HCT116 (cell line): ENCODE data around the gene ROS1. TPM values are rescaled to one million over a fixed set of nuclear protein-coding genes. Genes with fewer than 3 reads are reported as not detected.

Source experiments
- ATAC-seq: fragments of 200-7000 bp; cut with Tn5 transposase; 2 replicates; pipeline ENCODE4 v1.9.1; 2020; ENCODE audit warnings: mild to moderate bottlenecking, moderate library complexity
- BruUV-seq: library from RNA; stranded (reverse); fragments of 400-500 nt; replicated peaks from 2 replicates; lab custom pipeline; 2021; lab: Mats Ljungman, UMichigan
- CTCF ChIA-PET: fragments of 300-600 bp; sonication (Branson Sonifier 250); formaldehyde crosslinking; loops from one replicate; lab custom pipeline; 2021; ENCODE audit warnings: antibody characterized with exemption; lab: Charles Lee
- POLR2A ChIA-PET: fragments of 300-600, 350-600 bp; sonication (Branson Sonifier 250); formaldehyde crosslinking; loops from one replicate; lab custom pipeline; 2021; ENCODE audit warnings: antibody characterized with exemption; lab: Charles Lee
- RAD21 ChIA-PET, 2 experiments: fragments of 300-600 bp; sonication (Branson Sonifier 250); formaldehyde crosslinking; loops; one replicate each; lab custom pipeline; 2023; ENCODE audit warnings: low total read pairs in 2 of 2; ENCODE audit not compliant: uncharacterized antibody in 2 of 2, unreplicated experiment in 2 of 2, low non-redundant PET in 1 of 2; lab: Charles Lee
- DNase-seq: peaks from one replicate; pipeline ENCODE4 v3.0.0-alpha.2; 2010; ENCODE audit warnings: low read depth, low spot score
- H2AFZ ChIP-seq: fragments of 200-600 bp; shearing (Covaris generic), sonication (generic); 2 replicates; pipeline ENCODE4 v1.6.1; 2017; ENCODE audit warnings: low read depth, mixed run types, mixed read lengths, antibody characterized with exemption, low read length; ENCODE audit not compliant: poor library complexity, severe bottlenecking
- H3K27ac ChIP-seq: 2 replicates; pipeline ENCODE4 v1.5.1; 2012; ENCODE audit warnings: low read depth, low read length
- H3K27me3 ChIP-seq: fragments of 200-600 bp; sonication (generic); 2 replicates; pipeline ENCODE4 v1.6.1; 2016; ENCODE audit warnings: mixed run types, low read length, mixed read lengths; ENCODE audit not compliant: insufficient read depth
- H3K36me3 ChIP-seq, 2 experiments: fragments of 200-500 bp in 1 of 2; fragments of 200-600 bp in 1 of 2; sonication (Bioruptor generic) in 1 of 2; sonication (generic) in 1 of 2; 2 replicates each; pipeline versions ENCODE4 v1.5.1 to v1.6.1; 2014 to 2016; ENCODE audit warnings: low read length in 2 of 2, inconsistent platforms in 1 of 2, mixed read lengths in 1 of 2, mixed run types in 1 of 2; ENCODE audit not compliant: insufficient read depth in 2 of 2, control insufficient read depth in 1 of 2
- H3K4me1 ChIP-seq, 2 experiments: fragments of 200-600 bp in 1 of 2; sonication (generic) in 1 of 2; 2 replicates each; pipeline versions ENCODE4 v1.5.1 to v1.6.1; 2012 to 2017; ENCODE audit warnings: low read length in 2 of 2, inconsistent platforms in 1 of 2, mild to moderate bottlenecking in 1 of 2, mixed read lengths in 1 of 2, mixed run types in 1 of 2, moderate library complexity in 1 of 2; ENCODE audit not compliant: insufficient read depth in 2 of 2, control insufficient read depth in 1 of 2
- H3K4me2 ChIP-seq: fragments of 200-600 bp; sonication (generic); 2 replicates; pipeline ENCODE4 v1.6.1; 2017; ENCODE audit warnings: mixed run types, low read length, mixed read lengths
- H3K4me3 ChIP-seq, 2 experiments: fragments of 200-600 bp in 1 of 2; sonication (generic) in 1 of 2; replicated peaks in 1 of 2; 2 replicates each; pipeline ENCODE4 v1.5.1; 2011 to 2016; ENCODE audit warnings: low read length in 2 of 2, control low read depth in 1 of 2, low read depth in 1 of 2, mild to moderate bottlenecking in 1 of 2, mixed read lengths in 1 of 2, mixed run types in 1 of 2
- H3K79me2 ChIP-seq: fragments of 200-600 bp; sonication (generic); 2 replicates; pipeline ENCODE4 v1.6.1; 2017; ENCODE audit warnings: mild to moderate bottlenecking, mixed run types, low read length, moderate library complexity, mixed read lengths; ENCODE audit not compliant: insufficient read depth
- H3K9ac ChIP-seq: fragments of 200-600 bp; sonication (generic); 2 replicates; pipeline ENCODE4 v1.6.1; 2016; ENCODE audit warnings: low read length, mixed read lengths
- H3K9me2 ChIP-seq: fragments of 200-600 bp; sonication (generic), shearing (Covaris generic); 2 replicates; pipeline ENCODE4 v1.6.1; 2017; ENCODE audit warnings: mixed run types, mild to moderate bottlenecking, moderate library complexity; ENCODE audit not compliant: insufficient read depth
- H3K9me3 ChIP-seq, 2 experiments: fragments of 200-500 bp in 1 of 2; fragments of 200-600 bp in 1 of 2; sonication (Bioruptor generic) in 1 of 2; sonication (generic) in 1 of 2; 2 replicates each; pipeline ENCODE4 v1.6.1; 2014 to 2017; ENCODE audit warnings: low read length in 2 of 2, mixed read lengths in 2 of 2, inconsistent platforms in 1 of 2, low read depth in 1 of 2, mild to moderate bottlenecking in 1 of 2, mixed run types in 1 of 2, moderate library complexity in 1 of 2; ENCODE audit not compliant: control insufficient read depth in 1 of 2, insufficient read depth in 1 of 2
- H4K20me1 ChIP-seq: fragments of 200-600 bp; sonication (generic), shearing (Covaris generic); 2 replicates; pipeline ENCODE4 v1.6.1; 2017; ENCODE audit warnings: mixed run types, mild to moderate bottlenecking, moderate library complexity; ENCODE audit not compliant: insufficient read depth
- CEBPB ChIP-seq: IDR thresholded peaks from 2 replicates; pipeline ENCODE4 v1.6.1; 2012; ENCODE audit warnings: low read depth
- POLR2A ChIP-seq: IDR thresholded peaks from 2 replicates; pipeline ENCODE4 v1.7.0; 2011; ENCODE audit warnings: borderline replicate concordance; ENCODE audit not compliant: insufficient read depth, insufficient read length; ENCODE audit errors: extremely low read depth
- RAD21 ChIP-seq: IDR thresholded peaks from 2 replicates; pipeline ENCODE4 v1.6.1; 2012; ENCODE audit warnings: low read depth, mild to moderate bottlenecking
- TCF7L2 ChIP-seq: IDR thresholded peaks from 2 replicates; pipeline ENCODE4 v1.7.0; 2011; ENCODE audit warnings: borderline replicate concordance, inconsistent platforms; ENCODE audit not compliant: insufficient read depth, insufficient read length; ENCODE audit errors: extremely low read depth
- YY1 ChIP-seq: IDR thresholded peaks from 2 replicates; pipeline ENCODE4 v1.6.1; 2011; ENCODE audit warnings: low read length, low read depth, moderate library complexity, mild to moderate bottlenecking; ENCODE audit not compliant: insufficient replicate concordance; ENCODE audit errors: extremely low read depth
- intact Hi-C: fragments of 100-400 bp; cut with micrococcal nuclease; formaldehyde crosslinking; loops from 2 replicates; pipeline ENCODE4 v1.10.0; 2022
- total RNA-seq: library from RNA; stranded (reverse); gene quantifications from one replicate; pipeline ENCODE4 v1.2.1, GENCODE V29; 2021; ENCODE audit not compliant: unreplicated experiment
- TF ChIP-seq, protein P1 (sequence below), 3 experiments: fragments of 200-600 bp in 1 of 3; sonication (generic) in 1 of 3; IDR thresholded peaks in 2 of 3; conservative IDR thresholded peaks in 1 of 3; 2 replicates each; pipeline ENCODE4 v1.5.1; 2012 to 2017; ENCODE audit warnings: low read depth in 2 of 3, low read length in 2 of 3, antibody characterized with exemption in 1 of 3, borderline replicate concordance in 1 of 3, control low read depth in 1 of 3, mild to moderate bottlenecking in 1 of 3, mixed read lengths in 1 of 3, mixed run types in 1 of 3, moderate library complexity in 1 of 3; ENCODE audit not compliant: insufficient read depth in 1 of 3
- TF ChIP-seq, protein P2 (sequence below): IDR thresholded peaks from 2 replicates; pipeline ENCODE4 v1.6.1; 2012
- TF ChIP-seq, protein P3 (sequence below): IDR thresholded peaks from 2 replicates; pipeline ENCODE4 v1.6.1; 2012; ENCODE audit warnings: low read depth
- TF ChIP-seq, protein P4 (sequence below): IDR thresholded peaks from 2 replicates; pipeline ENCODE4 v1.6.1; 2012

Gene ROS1
- total RNA-seq, 1 experiment from 2014 or later = not detected

DNA sequence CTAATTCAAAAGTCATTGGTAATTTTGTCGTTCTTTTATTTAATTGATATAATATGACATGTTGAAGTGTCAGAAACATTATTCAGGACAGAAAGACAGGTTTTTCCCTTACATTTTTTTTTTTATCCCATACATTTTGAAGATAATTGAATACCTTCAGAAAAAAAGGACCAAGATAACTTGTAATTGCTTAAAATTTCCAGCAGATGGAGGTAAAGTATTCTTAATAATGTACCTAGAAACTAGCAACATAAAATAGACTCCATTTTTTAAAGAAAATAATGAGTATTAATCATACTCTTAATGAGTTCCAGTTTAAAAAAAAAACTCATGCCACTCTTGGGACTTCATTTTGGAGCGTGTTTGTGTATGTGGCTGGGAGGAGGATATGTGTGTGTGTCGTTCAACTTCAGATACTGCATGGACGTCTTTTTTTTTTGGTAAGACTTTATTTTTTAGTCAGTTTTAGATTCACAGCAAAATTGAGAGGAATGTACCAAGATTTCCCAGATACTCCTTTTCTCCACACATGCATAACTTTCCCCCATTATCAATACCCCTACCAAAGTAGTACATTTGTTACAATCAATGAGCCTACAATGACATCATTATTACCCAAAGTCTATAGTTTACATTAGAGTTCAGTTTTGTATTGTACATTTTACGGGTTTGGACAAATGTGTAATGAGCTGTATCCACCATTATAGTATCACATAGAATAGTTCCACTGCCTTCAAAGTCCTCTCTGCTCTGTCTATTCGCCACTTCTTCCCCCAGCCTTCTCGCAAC is 79.4 kb downstream of the ROS1 start:
- intact Hi-C loops = loop anchor here (1.0 to 5.0 kb wide), 5 partner anchors 102 to 484 kb away; partner anchors contain the start of gene NUS1
- H3K4me2 ChIP-seq = no peak overlapping the region
- ChIA-PET POLR2A (no interaction called here), RAD21 (no interaction called here), CTCF (interaction anchor here (0.7 kb wide), 1 partner anchor 260 kb away, joined by 3 read pairs; no protein-coding TSS in a partner anchor)
- H3K9me2 ChIP-seq = no peaks in the 10 kb centered on the region
- no peaks in the 10 kb centered on the region for H3K9me3 ChIP-seq
- no peaks in the 10 kb centered on the region for H3K27me3 ChIP-seq
- no peaks in the 10 kb centered on the region for H3K36me3 ChIP-seq
- H3K4me1 ChIP-seq = no peaks in the 10 kb centered on the region
- BruUV-seq = no TSS peak
- no peaks in the 10 kb centered on the region for H3K79me2 ChIP-seq
- no peaks in the 10 kb centered on the region for H4K20me1 ChIP-seq
- 0 out of 2 replicates have a peak, but pooled peaks have one; percentile 36 for ATAC-seq
- H3K9ac ChIP-seq = no peak overlapping the region
- H3K4me3 ChIP-seq = no peak overlapping the region
- TF ChIP-seq, protein P1, sequence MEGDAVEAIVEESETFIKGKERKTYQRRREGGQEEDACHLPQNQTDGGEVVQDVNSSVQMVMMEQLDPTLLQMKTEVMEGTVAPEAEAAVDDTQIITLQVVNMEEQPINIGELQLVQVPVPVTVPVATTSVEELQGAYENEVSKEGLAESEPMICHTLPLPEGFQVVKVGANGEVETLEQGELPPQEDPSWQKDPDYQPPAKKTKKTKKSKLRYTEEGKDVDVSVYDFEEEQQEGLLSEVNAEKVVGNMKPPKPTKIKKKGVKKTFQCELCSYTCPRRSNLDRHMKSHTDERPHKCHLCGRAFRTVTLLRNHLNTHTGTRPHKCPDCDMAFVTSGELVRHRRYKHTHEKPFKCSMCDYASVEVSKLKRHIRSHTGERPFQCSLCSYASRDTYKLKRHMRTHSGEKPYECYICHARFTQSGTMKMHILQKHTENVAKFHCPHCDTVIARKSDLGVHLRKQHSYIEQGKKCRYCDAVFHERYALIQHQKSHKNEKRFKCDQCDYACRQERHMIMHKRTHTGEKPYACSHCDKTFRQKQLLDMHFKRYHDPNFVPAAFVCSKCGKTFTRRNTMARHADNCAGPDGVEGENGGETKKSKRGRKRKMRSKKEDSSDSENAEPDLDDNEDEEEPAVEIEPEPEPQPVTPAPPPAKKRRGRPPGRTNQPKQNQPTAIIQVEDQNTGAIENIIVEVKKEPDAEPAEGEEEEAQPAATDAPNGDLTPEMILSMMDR (IDR thresholded peaks at IDR 0.05 in 2 of 3, conservative IDR thresholded peaks at IDR 0.05 in 1 of 3; ENCODE audit: borderline replicate concordance in 1 of 3, insufficient read depth in 1 of 3, low read depth in 2 of 3, low read length in 2 of 3) = peak; percentile 27 to 57 (median 53); a peak in 4 of 6 replicates
- TF ChIP-seq RAD21 = peak; percentile 71
- no peak for TF ChIP-seq TCF7L2
- no peak for DNase-seq
- H2AFZ ChIP-seq = peak overlapping the region; percentile 90
- H3K27ac ChIP-seq = no peak overlapping the region

DNA sequence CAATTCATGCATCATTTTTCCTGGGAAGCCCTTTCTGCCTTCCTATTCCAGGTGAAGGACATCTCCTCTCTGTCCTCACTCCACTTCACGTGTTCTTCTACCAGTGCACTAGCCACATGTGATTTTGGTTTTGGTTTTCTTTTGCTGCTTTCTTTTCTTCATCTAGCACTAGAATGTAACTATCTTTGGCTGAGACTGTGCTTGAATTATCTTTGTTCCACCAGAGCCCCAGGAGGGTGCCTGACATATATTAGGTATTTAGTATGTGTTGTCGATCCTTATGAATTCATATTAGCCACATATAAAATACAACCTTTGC is 80.5 kb downstream of the ROS1 start:
- no peak overlapping the region for H3K27ac ChIP-seq
- H2AFZ ChIP-seq = no peak overlapping the region
- no peaks in the 10 kb centered on the region for H3K27me3 ChIP-seq
- H3K9me3 ChIP-seq = no peaks in the 10 kb centered on the region
- TF ChIP-seq RAD21 (no peak), YY1 (no peak), POLR2A (no peak), CEBPB (no peak)
- TF ChIP-seq, protein P2, sequence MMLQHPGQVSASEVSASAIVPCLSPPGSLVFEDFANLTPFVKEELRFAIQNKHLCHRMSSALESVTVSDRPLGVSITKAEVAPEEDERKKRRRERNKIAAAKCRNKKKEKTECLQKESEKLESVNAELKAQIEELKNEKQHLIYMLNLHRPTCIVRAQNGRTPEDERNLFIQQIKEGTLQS = no peak
- TF ChIP-seq, protein P3, sequence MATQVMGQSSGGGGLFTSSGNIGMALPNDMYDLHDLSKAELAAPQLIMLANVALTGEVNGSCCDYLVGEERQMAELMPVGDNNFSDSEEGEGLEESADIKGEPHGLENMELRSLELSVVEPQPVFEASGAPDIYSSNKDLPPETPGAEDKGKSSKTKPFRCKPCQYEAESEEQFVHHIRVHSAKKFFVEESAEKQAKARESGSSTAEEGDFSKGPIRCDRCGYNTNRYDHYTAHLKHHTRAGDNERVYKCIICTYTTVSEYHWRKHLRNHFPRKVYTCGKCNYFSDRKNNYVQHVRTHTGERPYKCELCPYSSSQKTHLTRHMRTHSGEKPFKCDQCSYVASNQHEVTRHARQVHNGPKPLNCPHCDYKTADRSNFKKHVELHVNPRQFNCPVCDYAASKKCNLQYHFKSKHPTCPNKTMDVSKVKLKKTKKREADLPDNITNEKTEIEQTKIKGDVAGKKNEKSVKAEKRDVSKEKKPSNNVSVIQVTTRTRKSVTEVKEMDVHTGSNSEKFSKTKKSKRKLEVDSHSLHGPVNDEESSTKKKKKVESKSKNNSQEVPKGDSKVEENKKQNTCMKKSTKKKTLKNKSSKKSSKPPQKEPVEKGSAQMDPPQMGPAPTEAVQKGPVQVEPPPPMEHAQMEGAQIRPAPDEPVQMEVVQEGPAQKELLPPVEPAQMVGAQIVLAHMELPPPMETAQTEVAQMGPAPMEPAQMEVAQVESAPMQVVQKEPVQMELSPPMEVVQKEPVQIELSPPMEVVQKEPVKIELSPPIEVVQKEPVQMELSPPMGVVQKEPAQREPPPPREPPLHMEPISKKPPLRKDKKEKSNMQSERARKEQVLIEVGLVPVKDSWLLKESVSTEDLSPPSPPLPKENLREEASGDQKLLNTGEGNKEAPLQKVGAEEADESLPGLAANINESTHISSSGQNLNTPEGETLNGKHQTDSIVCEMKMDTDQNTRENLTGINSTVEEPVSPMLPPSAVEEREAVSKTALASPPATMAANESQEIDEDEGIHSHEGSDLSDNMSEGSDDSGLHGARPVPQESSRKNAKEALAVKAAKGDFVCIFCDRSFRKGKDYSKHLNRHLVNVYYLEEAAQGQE = no peak
- TF ChIP-seq, protein P4, sequence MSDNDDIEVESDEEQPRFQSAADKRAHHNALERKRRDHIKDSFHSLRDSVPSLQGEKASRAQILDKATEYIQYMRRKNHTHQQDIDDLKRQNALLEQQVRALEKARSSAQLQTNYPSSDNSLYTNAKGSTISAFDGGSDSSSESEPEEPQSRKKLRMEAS = no peak
- no peaks in the 10 kb centered on the region for H4K20me1 ChIP-seq
- no peaks in the 10 kb centered on the region for H3K79me2 ChIP-seq
- RAD21 ChIA-PET = no interaction called here
- POLR2A ChIA-PET = no interaction called here
- CTCF ChIA-PET = no interaction called here
- no peak overlapping the region for H3K4me3 ChIP-seq
- no peaks in the 10 kb centered on the region for H3K9me2 ChIP-seq
- H3K4me2 ChIP-seq = no peak overlapping the region
- no peak for DNase-seq
- no peaks in the 10 kb centered on the region for H3K36me3 ChIP-seq
- H3K4me1 ChIP-seq = no peaks in the 10 kb centered on the region
- no TSS peak for BruUV-seq
- intact Hi-C loops = loop anchor here (5.0 kb wide), 1 partner anchor 332 kb away; the partner anchor contains the start of gene NUS1
- ATAC-seq = no peak
- H3K9ac ChIP-seq = no peak overlapping the region
